HG03457 (cell line): ENCODE data around the gene CFAP20DC.
"Not testable (repeated sequence)": the region's sequence is repeated elsewhere in the genome, so short reads cannot be mapped to it uniquely, and the experiment has no call there.

ENCODE experiments used
- ATAC-seq: cut with Tn5 transposase; IDR thresholded peaks from one replicate; pipeline ENCODE4 v1.9.1; 2021; ENCODE audit warnings: moderate number of reproducible peaks; ENCODE audit not compliant: unreplicated experiment

The CFAP20DC gene

DNA sequence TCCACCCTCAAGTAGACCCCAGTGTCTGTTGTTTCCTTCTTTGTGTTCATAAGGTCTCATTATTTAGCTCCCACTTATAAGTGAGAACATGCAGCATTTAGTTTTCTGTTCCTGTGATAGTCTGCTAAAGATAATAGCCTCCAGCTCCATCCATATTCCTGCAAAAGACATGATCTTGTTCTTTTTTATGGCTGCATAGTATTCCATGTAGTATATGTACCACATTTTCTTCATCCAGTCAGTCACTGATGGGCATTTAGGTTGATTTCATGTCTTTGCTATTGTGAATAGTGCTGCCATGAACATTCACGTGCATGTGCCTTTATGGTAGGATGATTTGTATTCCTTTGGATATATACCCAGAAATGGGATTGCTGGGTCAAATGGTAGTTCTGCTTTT, 82.0 kb downstream of the CFAP20DC start:
- not testable (repeated sequence) for ATAC-seq

DNA sequence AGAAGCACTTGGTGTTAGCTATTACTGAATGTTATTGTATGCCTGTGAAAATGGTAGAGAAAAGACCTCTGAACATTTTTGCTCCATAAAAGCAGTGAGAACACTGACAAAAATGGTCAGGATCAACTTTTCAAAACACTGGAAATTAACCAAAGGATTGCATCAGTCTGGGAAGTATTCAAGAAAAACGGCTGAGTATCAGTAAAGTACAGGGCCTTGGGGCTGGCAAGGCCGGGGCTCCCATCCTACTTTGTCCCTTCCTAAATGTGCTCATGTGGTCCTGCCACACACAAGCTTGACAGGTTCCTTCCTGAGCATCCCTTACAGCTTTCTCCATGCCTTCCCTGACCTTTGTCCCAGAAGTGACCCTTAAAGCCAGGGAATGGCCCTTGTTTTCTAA, 84.0 kb downstream of the CFAP20DC start:
- ATAC-seq: no peak

DNA sequence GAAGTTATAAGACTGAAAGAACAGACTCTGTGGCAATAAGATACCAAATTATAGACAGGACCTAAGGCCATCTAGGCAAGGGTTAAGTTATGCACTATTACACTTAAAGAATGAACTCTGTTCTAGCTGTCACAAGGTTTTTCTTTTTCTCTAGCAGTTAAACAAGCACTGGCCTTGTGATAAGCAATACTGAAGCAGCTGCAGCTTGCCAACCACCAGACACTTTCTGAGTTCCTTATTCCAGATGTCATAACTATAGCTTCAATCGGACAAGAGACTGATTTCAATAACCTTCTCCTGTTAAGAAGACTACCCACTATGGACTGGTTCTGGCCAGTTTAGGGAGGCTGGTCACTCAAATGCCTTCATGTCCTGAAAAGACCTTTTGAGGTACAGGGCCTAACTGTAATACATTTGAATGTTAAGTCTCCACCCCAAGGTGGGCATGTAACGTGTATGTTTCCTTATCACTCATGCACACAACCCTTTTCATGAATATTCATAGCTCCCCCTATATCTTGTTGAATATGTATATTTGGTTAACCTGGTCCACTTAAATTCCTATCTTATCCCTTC, 85.8 kb downstream of the CFAP20DC start:
- ATAC-seq: no peak

DNA sequence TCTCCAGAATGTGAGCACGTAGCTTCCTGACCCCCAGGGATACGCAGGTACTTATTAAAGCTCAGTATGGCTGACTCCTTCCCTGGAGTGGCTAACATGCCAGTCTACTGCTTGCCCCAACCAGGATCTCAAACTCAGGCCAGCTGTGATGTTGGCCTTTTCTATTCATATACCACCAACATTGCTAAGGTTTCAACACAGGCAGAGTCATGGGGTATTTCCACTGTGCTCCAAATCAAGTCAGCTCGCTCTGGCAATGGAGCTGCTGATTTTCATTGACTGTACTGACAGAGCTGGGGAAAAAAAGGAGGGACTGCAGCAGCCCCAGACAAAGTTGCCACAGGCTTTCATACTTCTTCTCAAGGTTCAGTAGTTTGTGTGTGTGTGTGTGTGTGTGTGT, 87.0 kb downstream of the CFAP20DC start:
- no peak for ATAC-seq

DNA sequence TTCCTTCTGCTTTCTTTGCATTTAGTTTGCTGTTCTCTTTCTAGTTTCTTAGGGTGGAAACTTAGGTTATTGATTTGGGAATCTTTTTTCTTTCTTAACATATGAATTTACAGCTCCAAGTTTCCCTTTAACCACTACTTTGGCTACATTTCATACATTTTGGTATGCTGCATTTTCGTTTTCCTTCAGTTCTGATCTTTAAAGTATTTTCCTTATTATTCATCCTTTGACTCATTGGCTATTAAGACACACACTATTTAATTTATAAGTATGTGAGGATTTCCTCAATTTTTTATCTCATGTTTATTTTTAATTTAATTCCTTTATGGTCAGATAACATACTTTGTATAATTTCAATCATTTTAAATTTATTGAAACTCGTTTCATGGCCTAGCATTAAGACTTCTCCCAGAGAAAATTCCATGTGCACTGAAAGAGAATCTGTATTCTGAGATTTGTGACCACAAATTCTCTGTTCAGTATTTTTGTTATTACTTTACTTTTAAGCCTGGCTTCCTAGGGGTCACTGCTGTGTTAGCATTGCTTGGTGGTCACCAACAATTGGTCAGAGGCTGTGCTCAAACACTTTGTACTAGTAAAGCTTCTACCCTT, 87.7 kb downstream of the CFAP20DC start:
- ATAC-seq: no peak

DNA sequence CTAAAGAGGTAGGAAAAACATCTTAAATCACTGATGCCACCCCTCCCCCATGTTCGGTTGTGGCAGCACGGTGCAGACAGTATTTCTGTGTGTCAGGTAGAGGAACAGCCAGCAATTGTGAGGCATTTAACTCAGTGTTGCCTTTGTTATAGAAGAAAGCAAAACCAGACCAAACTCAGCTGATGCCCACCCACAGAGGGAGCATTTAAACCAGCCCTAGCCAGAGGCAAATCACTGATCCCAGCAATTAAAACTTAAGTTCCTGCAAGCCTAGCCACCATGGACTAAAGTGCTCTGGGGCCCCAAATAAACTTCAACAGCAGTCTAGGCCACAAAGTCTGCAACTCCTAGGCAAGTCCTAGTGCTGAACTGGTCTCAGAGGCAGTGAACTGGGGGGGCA, 94.5 kb downstream of the CFAP20DC start:
- no peak for ATAC-seq

DNA sequence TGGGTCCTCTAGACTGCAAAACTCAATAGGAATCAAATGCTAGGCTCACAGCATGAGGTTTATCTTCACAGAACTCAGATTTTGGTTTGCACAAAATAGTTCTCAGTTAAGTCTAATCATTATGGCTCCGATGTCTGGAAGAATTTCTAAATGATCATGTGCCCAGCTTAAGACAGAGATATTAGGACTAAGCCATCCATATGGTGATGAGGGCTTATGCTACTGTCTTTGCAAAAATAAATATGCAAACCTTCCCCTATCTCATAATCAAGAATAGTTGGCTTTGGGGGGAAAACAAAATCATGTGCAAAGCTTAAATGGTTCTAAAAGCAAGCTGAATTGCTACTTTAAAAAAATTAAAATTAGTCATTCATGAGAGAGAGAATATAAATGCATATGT, 96.5 kb downstream of the CFAP20DC start:
- ATAC-seq: no peak

DNA sequence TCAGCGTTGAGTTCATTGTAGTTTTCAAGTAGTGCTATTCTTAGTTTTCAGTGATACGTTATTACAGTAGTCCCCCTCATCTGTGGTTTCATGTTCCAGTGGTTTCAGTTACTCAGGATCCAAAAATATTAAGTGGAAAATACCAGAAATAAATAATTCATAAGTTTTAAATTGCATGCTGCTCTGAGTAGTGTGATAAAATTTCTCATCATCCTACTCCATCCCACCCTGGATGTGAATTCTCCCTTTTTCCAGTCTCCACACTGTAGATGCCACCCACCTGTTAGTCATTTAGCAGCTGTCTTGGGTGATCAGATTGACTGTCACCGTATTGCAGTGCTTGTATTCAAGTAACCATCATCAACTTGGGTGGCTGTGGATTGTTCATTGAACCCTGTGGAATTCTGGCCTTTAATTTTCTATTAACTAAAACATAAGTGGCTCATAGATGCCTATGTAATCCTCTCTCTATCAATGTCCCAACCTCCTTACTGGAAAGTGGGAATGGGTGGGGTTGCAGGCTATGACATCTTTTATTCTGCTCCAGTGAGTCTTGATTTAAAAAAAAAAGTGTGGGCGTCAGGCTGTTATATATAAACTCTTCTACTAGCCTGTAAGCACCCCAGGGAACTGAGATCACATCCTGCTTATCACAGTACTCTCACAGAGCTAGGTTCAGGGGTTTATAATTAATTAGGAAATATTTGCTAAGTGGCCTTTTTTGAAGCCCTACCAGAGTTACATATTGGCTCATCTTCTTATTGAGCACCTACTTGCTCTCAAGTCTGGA, 97.5 kb downstream of the CFAP20DC start:
- ATAC-seq: peak; percentile 91

DNA sequence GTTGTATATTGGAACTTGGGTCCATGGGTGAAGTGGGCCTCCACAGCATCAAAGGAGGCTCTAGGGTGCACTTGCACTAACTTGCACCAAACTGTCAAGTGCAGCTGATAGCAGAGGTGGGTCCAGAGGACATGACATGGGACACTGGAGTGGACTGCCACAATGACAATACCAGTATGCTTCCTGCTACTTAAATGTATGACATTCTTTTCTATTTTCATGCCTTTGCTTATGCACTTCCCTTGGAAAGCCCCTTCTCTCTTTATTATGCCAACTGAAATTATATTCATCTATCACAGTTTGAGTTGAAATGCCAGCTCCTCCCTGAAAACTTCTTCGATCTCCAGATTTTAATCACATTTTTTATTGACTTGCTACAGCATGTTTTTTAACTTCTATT, 101.8 kb downstream of the CFAP20DC start:
- no peak for ATAC-seq

DNA sequence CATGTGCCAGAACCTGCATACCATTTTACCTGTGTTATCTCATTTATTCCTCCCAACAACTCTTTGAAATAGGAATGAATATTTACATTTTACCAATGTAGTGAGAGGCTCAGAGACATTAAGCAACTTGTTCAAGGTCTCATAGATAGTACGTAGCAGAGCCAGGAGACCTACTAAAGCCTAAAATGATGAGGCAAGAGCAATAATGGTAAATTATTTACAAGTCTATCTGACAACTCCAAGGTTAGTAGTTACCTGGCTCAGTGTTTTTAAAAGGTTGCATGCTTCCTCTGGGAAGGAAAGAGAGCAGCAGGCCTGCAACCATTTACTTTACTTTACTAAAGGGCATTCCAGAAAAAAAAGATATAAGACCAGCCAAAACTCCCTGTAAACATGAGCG, 103.0 kb downstream of the CFAP20DC start:
- ATAC-seq: no peak

DNA sequence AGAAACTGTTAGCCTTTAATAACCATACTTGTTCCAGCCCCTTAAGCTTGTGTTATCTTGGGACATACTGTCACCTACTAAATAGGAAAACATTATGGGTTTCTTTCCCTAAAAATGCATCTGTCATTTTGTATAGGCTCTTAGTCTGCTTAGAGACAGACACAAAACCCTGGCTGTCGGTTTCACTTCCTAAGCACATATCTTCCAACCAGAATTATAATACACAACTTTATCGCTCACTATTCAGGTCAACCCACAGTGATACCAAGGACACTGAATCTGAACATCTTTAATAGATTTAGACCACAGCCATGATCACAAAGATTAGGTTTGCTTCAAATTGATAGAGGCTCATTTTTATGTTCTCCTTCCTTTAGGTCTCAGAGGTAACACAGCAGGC, 111.8 kb downstream of the CFAP20DC start:
- ATAC-seq: no peak

DNA sequence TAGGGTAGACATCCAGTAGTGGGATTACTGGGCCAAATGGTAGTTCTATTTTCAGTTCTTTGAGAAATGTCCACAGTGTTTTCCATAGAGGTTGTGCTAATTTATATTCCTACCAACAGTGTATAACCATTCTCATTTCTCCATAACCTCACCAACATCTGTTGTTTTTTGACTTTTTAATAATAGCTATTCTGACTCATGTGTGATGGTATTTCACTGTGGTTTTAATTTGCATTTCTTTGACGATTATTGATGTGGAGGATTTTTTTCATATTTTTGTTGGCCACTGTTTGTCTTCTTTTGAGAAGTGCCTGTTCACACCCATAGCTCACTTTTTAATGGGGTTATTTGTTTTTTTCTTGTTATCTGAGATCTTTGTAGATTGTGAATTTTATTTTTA, 125.2 kb downstream of the CFAP20DC start:
- no peak for ATAC-seq

DNA sequence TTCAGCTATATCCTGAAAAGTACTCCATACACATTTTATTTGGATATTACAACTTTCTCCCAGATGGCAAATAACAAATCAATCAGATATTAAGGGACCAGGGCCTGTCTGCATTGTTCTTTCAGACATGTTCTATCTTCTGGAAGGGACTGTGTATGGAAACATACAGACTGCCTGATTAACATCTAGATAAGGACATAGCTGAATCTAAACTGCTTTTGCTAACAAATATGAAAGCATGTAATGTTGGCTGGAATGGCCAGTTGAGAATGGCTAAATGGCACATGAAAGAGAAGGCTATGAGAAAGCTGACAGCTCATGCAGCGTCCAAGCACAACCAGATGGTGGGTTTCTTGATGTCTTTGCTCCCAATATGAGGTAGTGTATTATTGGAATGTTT, 149.4 kb downstream of the CFAP20DC start:
- ATAC-seq: no peak

DNA sequence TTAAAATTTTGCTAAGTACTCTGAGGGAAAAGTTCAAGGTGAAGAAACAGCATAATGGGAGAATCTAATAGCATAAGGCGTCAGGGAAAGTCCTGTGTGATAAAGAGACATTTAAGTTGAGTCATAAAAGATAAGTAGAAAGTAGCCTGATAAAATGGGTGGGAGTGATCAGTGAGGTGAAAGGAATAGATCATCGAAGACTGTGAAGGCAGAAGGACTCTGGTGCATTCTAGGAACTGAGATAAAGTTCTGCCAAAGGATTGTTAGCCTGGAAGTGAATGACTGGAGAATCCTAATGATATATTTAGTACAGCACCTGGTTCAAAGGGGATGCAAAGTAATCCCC, 149.9 kb downstream of the CFAP20DC start:
- peak; percentile 32 for ATAC-seq

DNA sequence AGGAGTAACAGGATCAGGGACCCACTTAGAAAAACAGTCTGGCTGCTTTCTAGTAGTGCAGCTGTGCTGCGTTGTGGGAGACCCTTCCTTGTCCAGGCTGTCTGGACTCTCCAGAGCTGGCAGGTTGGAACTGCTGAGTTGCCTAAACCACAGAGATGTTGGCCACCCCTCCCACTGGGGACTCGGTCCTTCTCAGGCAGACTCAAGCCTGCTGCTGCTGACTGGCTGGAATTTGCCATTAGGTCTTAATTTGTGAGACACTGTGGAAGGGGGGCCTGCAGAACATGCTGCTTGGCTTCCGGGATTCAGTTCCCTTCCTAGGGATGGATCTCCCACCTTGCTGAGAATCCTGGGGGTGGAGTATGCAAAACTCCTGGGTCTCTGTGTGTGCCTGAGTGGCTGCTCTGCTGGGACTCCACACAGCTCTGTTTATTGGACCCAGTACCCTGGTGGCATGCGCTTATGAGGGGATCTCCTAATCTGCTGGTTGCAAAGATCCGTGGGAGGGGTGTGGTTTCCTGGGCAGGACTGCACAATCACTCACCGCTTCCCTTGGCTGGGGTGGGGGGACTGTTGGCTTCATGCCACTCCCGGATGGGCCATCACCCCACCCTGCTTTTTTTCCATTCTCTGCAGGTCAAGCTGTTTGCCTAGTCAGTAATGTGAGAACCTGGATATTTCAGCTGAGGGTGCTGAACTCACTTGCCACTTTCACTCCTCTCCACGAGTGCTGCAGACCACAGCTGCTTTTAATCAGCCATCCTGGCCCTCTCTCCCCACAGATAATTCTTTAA, 150.5 kb downstream of the CFAP20DC start:
- peak; percentile 81 for ATAC-seq

DNA sequence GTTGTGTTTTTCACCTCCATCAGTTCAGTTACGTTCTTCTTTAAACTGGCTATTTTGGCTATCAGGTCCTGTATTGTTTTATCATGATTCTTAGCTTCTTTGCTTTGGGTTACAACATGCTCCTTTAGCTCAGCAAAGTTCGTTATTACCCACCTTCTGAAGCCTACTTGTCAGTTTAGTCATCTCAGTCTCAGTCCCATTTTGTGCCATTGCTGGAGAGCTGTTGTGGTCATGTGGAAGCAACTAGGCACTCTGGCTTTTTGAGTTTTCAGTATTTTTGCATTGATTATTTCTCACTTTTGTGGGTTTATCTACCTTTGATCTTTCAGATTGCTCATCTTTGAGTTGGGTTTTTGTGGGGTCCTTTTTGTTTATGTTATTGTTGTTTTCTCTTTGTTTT, 151.3 kb downstream of the CFAP20DC start:
- no peak for ATAC-seq

DNA sequence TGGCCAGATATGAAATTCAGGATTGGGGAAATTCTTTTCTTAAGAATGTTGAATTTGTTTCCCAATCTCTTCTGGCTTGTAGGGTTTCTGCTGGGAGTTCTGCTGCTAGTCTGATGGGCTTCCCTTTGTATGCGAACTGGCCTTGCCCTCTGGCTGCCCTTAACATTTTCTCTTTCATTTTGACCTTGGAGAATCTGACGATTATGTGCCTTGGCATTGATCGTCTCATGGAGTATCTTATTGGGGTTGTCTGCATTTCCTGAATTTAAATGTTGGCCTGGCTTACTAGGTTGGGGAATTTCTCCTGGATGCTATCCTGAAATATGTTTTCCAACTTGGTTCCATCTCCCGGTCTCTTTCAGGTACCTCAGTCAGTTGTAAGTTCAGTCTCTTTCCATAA, 152.2 kb downstream of the CFAP20DC start:
- no peak for ATAC-seq

DNA sequence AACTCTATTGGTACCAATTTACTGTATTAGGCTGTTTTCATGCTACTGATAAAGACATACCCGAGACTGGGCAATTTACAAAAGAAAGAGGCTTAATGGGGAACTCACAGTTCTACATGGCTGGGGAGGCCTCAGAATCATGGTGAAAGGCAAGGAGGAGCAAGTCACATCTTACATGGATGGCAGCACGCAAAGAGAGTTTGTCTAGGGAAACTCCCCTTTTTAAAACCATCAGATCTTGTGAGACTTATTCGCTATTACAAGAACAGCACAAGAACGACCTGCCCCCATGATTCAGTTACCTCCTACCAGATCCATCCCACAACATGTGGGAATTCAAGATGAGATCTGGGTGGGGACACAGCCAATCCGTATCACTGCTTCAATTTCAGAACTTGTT, 154.1 kb downstream of the CFAP20DC start:
- not testable (repeated sequence) for ATAC-seq

DNA sequence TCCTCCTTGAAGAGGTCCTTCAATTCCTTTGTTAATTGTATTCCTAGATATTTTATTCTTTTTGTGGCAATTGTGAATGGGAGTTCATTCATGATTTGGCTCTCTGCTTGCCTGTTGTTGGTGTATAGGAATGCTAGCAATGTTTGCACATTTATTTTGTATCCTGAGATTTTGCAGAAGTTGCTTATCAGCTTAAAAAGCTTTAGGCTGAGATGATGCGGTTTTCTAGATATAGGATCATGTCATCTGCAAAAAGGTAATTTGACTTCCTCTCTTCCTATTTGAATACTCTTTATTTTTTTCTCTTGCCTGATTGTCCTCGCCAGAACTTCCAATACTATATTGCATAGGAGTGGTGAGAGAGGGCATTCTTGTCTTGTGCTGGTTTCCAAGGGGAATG, 157.3 kb downstream of the CFAP20DC start:
- not testable (repeated sequence) for ATAC-seq

DNA sequence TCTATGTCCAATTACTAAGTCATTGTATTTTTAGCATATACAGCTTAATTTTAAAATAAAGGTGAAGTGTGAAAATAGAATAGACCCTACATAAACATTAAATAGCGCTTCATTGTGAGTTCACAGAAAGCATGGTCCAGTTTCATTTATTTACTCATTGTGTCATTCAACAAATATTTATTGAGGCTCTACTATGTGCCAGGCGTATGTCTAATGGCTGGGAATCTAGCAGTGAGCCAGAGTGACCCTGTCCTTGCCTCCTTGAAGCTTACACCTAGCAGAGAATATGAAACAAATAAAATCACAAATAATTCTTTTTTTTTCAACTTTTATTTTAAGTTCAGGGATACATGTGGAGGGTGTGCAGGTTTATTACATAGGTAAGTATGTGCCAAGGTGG, 161.7 kb downstream of the CFAP20DC start:
- ATAC-seq: no peak

DNA sequence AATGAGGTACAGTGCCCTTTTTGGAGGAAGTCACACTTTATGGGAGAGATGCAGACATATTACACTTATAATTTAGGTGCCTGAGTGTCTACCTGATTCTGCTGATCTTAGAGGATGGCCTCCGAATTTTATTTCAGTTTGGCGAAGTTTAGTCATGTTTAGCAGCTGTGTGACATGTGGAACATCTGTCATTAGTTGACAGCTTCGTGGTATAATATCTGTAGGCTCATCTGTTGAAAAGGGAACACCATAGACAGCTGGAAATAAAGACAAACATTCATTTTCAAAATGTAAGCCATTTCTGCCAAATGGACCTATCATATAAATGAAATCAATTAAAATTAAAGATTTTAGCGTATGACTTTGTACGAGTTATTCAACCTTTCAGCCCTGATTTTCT, 165.4 kb downstream of the CFAP20DC start:
- no peak for ATAC-seq

DNA sequence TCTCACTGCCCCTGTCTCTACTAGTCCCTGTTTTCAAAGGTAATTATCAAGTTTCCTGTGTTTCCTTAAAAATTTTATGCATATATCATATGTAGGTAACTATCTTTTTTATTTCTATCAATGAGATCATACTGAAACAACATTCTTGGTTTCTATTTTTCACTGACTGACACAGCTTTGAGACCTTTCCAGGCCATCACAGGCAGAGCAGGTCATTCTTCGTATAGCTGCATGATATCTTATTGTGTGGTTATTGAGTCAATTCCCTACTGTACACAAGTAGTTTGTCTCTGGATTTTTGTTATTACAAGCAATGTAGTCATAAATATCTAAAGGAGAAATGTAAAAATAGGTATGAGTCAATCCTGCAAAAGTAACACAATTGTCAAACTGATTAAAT, 169.6 kb downstream of the CFAP20DC start:
- no peak for ATAC-seq
